ES-I3 (cell line): ENCODE results near the gene ABCA13.

Experiments
- H3K36me3 ChIP-seq: 2 replicates; pipeline ENCODE4 v1.6.1; 2013; ENCODE audit warnings: mild to moderate bottlenecking, low read length, control low read depth, moderate library complexity; ENCODE audit not compliant: insufficient read depth
- H3K4me1 ChIP-seq: 2 replicates; pipeline ENCODE4 v1.6.1; 2013; ENCODE audit warnings: mild to moderate bottlenecking, control low read depth, low read length; ENCODE audit not compliant: insufficient read depth
- H3K9ac ChIP-seq: 2 replicates; pipeline ENCODE4 v1.6.1; 2013; ENCODE audit warnings: low read depth, mild to moderate bottlenecking, low read length, moderate library complexity
- H3K9me3 ChIP-seq: 2 replicates; pipeline ENCODE4 v1.6.1; 2013; ENCODE audit warnings: mild to moderate bottlenecking, low read length, moderate library complexity; ENCODE audit not compliant: control insufficient read depth, insufficient read depth

Gene ABCA13

GRCh38 chr7:48506569-48506968 is 335.3 kb downstream of the ABCA13 start:
- H3K36me3 ChIP-seq: no peaks in the 10 kb centered on the region
- no peaks in the 10 kb centered on the region for H3K4me1 ChIP-seq

GRCh38 chr7:48511080-48511479 is 339.8 kb downstream of the ABCA13 start:
- Histone ChIP-seq H3K9ac (no peak overlapping the region), H3K4me1 (peaks cover 6% of the 10 kb centered on the region; the same call in 1 of the 2 replicates)

More at GRCh38 chr7:48506569-48506968, 335.3 kb downstream of the ABCA13 start:
- H3K9ac ChIP-seq: no peak overlapping the region
- no peaks in the 10 kb centered on the region for H3K9me3 ChIP-seq

DNA sequence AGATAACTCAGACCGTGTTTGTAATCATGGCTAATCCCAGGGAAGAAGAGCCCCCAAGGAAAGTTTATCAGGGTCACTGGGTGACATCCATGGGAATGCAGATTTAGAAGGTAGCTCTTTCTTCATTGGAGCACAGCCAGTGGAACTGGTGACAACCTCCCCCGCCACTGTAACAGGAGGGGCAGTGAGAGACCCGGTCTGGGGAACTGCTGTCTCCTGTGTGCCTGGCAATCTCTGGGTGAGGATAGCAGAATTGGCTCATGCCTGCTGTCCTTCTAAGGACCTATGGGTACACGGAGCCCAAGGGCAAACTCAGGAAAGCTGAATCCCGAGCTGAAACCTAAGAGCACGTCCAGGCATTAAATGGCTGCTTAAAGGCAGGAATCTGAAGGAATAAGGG is 341.6 kb downstream of the ABCA13 start:
- no peaks in the 10 kb centered on the region for H3K36me3 ChIP-seq
- peaks cover 6% of the 10 kb centered on the region; the same call in 1 of the 2 replicates for H3K4me1 ChIP-seq
- H3K9me3 ChIP-seq: no peaks in the 10 kb centered on the region
- no peak overlapping the region for H3K9ac ChIP-seq

More at GRCh38 chr7:48511080-48511479, 339.8 kb downstream of the ABCA13 start:
- Histone ChIP-seq H3K36me3 (no peaks in the 10 kb centered on the region), H3K9me3 (no peaks in the 10 kb centered on the region)

- Histone ChIP-seq H3K36me3 (no peaks in the 10 kb centered on the region), H3K9me3 (no peaks in the 10 kb centered on the region), H3K4me1 (peaks cover 6% of the 10 kb centered on the region; the same call in 1 of the 2 replicates), H3K9ac (no peak overlapping the region)
These were observed 343.9 kb downstream of the ABCA13 start for GRCh38 chr7:48515171-48515570.

DNA sequence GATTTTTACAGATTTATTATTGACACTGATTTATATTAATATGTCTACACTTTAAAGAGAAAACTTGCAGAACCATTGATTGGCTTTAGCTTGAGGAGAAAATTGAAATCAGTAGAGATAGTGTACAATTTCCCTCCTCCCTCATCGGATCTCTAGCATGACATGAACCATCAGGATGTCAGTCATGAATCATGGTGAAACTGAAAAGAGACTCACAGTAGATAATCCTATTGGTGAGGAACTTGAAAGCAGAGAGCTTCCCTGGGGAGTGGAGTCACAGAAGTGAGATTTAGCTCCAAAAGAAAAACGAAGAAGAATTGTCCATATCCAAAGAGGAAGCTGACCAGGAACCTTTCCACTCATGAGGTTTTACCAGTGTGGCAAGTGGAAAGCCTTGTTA is 346.8 kb downstream of the ABCA13 start:
- H3K9ac ChIP-seq: no peak overlapping the region
- peaks cover under 1% of the 10 kb centered on the region; the same call in 1 of the 2 replicates for H3K4me1 ChIP-seq
- H3K9me3 ChIP-seq: no peaks in the 10 kb centered on the region
- no peaks in the 10 kb centered on the region for H3K36me3 ChIP-seq

DNA sequence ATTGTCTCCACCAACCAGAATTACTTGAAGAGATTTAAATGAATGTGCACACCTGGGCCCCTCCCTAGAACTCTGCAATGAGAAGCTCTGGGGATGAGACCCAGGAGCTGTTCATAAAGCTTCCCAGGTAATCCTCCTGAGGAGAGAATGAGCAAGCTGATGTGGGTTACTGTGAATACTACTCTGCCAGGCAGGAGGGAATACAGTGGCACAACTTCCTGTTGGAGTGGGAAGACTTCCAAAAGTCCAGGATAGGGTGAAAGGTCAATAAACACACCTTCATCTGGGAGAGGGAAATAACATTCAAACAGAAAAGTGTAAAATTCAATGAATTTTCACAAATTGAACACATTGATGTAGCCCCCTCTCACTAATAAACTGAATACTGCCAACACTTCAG is 351.4 kb downstream of the ABCA13 start:
- Histone ChIP-seq H3K9ac (no peak overlapping the region), H3K4me1 (no peaks in the 10 kb centered on the region), H3K36me3 (no peaks in the 10 kb centered on the region), H3K9me3 (no peaks in the 10 kb centered on the region)

DNA sequence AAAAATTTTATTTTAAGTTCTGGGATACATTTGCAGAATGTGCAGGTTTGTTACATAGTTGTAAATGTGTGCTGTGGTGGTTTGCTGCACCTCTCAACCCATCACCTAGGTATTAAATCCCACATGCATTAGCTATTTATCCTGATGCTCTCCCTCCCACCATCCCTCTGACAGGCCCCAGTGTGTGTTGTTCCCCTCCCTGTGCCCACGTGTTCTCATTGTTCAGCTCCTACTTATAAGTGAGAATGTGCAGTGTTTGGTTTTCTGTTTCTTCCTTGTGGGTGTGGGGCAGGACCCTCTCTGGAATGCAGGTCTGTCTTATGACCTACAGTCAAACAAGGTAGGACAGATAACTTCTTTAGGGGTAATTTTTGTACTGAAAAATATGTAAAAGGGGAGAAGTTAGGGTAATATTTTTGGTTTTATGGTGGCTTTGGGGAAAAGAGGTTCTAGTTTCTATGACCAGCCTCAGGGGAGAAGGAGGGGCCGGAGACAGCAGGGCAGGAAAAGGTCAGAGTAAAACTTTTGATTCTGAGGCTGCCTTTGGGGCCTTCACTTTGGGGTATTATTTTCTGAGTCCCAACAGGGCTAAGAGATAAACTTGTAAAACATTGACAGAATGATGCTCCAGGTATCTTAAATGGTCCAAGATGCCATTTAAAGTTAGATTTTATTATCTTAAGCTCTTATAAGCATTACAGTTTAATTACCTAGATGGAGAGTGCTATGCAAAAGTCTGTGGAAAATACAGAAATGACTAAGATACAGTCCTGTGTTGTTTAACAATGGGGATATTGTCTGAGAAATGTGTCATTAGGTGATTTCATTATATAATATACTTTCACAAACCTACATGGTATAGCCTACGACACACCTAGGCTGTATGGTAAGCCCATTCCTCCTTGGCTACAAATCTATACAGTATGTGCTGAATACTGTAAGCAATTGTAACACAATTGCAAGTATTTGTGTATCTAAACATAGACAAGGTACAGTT is 354.8 kb downstream of the ABCA13 start:
- H3K36me3 ChIP-seq: no peaks in the 10 kb centered on the region
- no peaks in the 10 kb centered on the region for H3K9me3 ChIP-seq
- H3K9ac ChIP-seq: no peak overlapping the region
- H3K4me1 ChIP-seq: no peaks in the 10 kb centered on the region

GRCh38 chr7:48528646-48529045 is 357.4 kb downstream of the ABCA13 start:
- no peak overlapping the region; the same call in 1 of the 2 replicates for H3K9ac ChIP-seq
- no peaks in the 10 kb centered on the region for H3K4me1 ChIP-seq
- H3K9me3 ChIP-seq: no peaks in the 10 kb centered on the region
- no peaks in the 10 kb centered on the region for H3K36me3 ChIP-seq

DNA sequence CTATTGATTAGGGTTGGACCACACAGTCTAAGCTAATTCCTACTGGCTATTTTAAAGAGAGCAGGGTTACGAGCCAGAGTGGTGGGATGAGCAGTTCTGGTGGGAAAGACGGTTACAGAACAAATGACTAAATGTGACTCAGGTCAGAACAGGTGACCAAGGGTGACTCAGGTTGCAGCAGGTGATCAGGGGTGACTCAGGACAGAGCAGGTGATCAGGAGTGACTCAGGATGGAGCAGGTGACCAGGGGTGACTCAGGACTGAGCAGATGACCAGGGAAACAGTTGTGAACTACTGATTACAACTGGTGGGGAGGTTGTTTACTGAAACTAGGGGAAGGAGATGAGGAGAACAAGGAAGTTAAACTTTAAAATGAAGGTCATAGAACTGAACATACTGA is 366.3 kb downstream of the ABCA13 start:
- Histone ChIP-seq H3K36me3 (no peaks in the 10 kb centered on the region), H3K9ac (no peak overlapping the region), H3K9me3 (peaks cover 3% of the 10 kb centered on the region; the same call in 1 of the 2 replicates), H3K4me1 (no peaks in the 10 kb centered on the region; the same call in 1 of the 2 replicates)

GRCh38 chr7:48540746-48541145 is 369.5 kb downstream of the ABCA13 start:
- H3K36me3 ChIP-seq: no peaks in the 10 kb centered on the region
- H3K9ac ChIP-seq: no peak overlapping the region
- no peaks in the 10 kb centered on the region; the same call in 1 of the 2 replicates for H3K4me1 ChIP-seq
- peaks cover 3% of the 10 kb centered on the region; the same call in 1 of the 2 replicates for H3K9me3 ChIP-seq

GRCh38 chr7:48548667-48549066 is 377.4 kb downstream of the ABCA13 start:
- H3K36me3 ChIP-seq: no peaks in the 10 kb centered on the region
- no peaks in the 10 kb centered on the region for H3K4me1 ChIP-seq
- no peaks in the 10 kb centered on the region for H3K9me3 ChIP-seq
- H3K9ac ChIP-seq: no peak overlapping the region

DNA sequence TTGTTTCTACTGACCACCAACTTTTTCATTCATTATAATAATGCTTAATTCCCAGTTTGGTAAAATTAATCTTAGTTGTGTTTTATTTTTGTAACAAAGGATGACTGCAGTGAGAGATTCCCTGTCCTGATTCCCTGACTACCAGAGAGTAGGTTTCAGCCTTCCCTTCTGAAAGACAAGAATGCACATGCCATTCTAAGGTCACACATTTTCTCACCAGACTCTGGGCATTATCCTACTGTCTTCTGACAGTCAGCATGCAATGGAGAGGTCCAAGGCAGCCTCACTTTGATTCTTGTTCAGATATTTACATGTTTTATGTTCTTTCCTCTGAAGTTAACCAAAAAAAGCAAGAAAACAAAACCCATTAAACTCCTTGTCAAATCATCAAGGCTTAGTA is 380.4 kb downstream of the ABCA13 start:
- H3K9me3 ChIP-seq: no peaks in the 10 kb centered on the region
- H3K9ac ChIP-seq: no peak overlapping the region
- no peaks in the 10 kb centered on the region for H3K36me3 ChIP-seq
- no peaks in the 10 kb centered on the region for H3K4me1 ChIP-seq

DNA sequence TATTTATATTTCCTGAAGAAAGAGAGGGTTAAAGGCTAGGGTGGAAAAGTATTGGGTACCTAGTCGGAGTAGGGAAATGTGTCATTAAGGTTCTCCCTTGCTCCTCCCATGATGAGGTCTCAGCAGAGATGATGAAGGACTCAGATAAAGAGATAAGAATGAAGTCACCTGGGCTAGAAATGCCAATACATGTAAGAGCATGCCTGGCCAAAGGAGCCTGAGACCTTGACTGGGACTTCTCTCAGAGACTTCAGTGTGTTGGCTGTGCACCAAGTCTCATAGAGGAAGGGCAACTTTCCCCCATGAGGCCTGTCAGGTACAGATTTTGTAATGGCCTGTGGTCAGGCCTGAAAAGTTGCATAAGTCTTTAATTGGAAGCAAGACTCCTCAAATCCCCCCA is 392.1 kb downstream of the ABCA13 start:
- Histone ChIP-seq H3K9ac (no peak overlapping the region), H3K9me3 (no peaks in the 10 kb centered on the region), H3K36me3 (no peaks in the 10 kb centered on the region), H3K4me1 (no peaks in the 10 kb centered on the region)

DNA sequence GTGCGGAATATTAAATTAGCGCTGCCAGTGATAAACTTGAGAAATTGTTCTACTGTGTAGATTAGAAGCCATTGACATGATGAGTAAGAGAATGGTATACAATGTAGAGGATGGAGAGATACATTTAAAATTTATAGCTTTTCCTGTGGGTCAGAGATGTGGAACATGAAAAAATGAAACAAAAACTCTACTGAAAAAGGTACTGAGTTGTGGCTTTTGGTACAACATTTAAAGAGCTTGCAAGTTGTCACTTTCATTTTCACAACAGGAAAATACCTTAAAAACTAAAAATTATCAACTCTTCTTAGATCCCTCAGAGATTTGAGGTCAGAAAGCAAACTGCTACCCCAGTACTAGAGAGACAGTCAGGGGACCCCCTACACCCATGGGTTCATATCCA is 404.3 kb downstream of the ABCA13 start:
- H3K4me1 ChIP-seq: no peaks in the 10 kb centered on the region
- no peaks in the 10 kb centered on the region for H3K36me3 ChIP-seq
- H3K9me3 ChIP-seq: peaks cover 2% of the 10 kb centered on the region; the same call in 1 of the 2 replicates

DNA sequence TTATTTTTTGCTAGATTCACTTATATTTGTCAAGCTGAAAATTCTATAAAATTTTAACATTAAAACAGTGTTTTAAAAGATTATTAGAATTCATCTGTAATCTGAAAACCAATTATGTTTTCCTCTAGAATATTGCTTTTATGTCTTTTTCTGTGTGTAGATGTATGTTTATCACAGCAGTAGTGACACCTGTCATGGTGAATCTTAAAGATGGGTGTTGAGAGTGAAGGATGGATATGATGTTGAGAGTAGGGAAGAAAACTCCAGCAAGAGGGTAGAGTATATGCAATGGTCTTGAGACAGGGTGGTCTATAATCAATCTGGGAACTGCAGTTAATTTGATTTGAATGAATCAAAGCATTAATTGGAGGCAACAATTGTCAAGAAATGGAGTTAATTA is 416.2 kb downstream of the ABCA13 start:
- no peaks in the 10 kb centered on the region for H3K4me1 ChIP-seq
- H3K9ac ChIP-seq: no peak overlapping the region
- no peaks in the 10 kb centered on the region for H3K36me3 ChIP-seq
- H3K9me3 ChIP-seq: no peaks in the 10 kb centered on the region

More for the DNA sequence above, 404.3 kb downstream of the ABCA13 start:
- H3K9ac ChIP-seq: no peak overlapping the region
